HUES48 (cell line): ENCODE measurements around the gene MASP1.
A peak's percentile ranks its signal among the peaks of the same experiment; 100 is the strongest.

ENCODE experiments used
- H3K27ac ChIP-seq: one replicate; pipeline ENCODE4 v1.7.0; 2013; ENCODE audit warnings: low read depth, low read length, inconsistent platforms
- H3K27me3 ChIP-seq: 2 replicates; pipeline ENCODE4 v1.6.1; 2013; ENCODE audit warnings: mild to moderate bottlenecking, low read length; ENCODE audit not compliant: control insufficient read depth, insufficient read depth
- H3K36me3 ChIP-seq: 2 replicates; pipeline ENCODE4 v1.6.1; 2013; ENCODE audit warnings: low read length; ENCODE audit not compliant: control insufficient read depth, insufficient read depth
- H3K4me1 ChIP-seq: 2 replicates; pipeline ENCODE4 v1.6.1; 2013; ENCODE audit warnings: mild to moderate bottlenecking, low read length; ENCODE audit not compliant: control insufficient read depth, insufficient read depth
- H3K4me3 ChIP-seq: 2 replicates; pipeline ENCODE4 v1.5.1; 2013; ENCODE audit warnings: mild to moderate bottlenecking, low read depth, low read length
- H3K9ac ChIP-seq: 2 replicates; pipeline ENCODE4 v1.6.1; 2013; ENCODE audit warnings: mild to moderate bottlenecking, low read depth, low read length, moderate library complexity
- H3K9me3 ChIP-seq: 2 replicates; pipeline ENCODE4 v1.6.1; 2013; ENCODE audit warnings: low read length; ENCODE audit not compliant: control insufficient read depth, insufficient read depth

MASP1 gene, protein sequence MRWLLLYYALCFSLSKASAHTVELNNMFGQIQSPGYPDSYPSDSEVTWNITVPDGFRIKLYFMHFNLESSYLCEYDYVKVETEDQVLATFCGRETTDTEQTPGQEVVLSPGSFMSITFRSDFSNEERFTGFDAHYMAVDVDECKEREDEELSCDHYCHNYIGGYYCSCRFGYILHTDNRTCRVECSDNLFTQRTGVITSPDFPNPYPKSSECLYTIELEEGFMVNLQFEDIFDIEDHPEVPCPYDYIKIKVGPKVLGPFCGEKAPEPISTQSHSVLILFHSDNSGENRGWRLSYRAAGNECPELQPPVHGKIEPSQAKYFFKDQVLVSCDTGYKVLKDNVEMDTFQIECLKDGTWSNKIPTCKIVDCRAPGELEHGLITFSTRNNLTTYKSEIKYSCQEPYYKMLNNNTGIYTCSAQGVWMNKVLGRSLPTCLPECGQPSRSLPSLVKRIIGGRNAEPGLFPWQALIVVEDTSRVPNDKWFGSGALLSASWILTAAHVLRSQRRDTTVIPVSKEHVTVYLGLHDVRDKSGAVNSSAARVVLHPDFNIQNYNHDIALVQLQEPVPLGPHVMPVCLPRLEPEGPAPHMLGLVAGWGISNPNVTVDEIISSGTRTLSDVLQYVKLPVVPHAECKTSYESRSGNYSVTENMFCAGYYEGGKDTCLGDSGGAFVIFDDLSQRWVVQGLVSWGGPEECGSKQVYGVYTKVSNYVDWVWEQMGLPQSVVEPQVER

DNA sequence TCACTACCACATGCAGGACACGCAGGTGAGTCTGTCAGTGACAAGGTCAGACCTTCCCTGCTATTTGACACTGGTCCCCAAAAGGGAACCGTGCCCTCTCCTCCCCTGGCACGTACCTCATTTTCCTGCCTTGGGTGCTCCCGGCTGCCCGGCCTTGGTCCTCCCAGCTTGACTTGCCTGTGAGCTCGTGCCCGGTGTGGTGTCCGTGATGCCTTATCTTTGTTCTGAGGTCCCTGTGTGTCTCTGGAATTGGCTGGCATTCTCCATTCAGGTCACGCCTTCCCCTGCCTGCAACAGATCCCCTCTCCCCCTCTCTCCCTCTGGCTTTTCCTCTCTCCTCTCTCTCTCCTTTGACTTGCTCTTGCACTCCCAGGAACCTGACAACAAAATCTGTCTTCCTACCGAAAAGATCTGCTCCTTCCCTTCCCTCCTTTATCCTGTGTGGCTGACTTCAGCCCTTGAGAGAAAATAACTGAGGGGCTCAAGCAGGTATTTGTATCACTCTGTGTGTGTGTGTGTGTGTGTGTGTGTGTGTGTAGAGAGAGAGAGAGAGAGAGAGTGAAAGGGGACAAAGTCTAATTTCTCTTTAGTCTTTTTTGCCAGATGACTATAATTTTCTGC is at the start of gene MASP1:
TSS of gene MASP1 (minus strand) at position 226 of the 621 bp plus-strand sequence. CDS start at position 121, 105 bp downstream.
- Histone ChIP-seq H3K9ac (no peak within 1 kb of the TSS), H3K4me3 (peak within 1 kb of the TSS; percentile 63), H3K27ac (no peak within 1 kb of the TSS)

DNA sequence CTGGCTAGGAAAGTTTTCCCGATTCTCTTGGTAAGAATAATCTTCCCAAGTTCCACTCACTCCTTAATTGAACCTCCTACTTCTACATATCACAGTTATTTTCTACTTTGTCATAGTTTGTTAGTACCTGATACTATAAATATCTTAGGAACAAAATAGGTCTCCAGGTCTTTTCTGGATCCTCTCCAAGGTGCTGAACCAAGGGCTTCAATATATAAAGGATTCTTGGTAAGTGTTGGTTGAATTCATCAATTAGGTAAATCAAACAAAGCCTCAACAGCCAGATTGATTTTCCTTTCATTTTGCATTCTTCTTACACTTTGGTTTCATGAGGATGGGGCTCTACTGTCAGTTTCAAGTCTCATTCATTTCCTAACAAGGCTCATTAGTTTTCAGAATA is 49.0 kb upstream of the MASP1 start:
- no peaks in the 10 kb centered on the region for H3K9me3 ChIP-seq
- H3K36me3 ChIP-seq = no peaks in the 10 kb centered on the region
- no peaks in the 10 kb centered on the region for H3K27me3 ChIP-seq
- H3K27ac ChIP-seq = no peak overlapping the region
- H3K9ac ChIP-seq = no peak overlapping the region
- H3K4me3 ChIP-seq = no peak overlapping the region
- no peaks in the 10 kb centered on the region for H3K4me1 ChIP-seq

More for the DNA sequence above, at the start of gene MASP1:
- Histone ChIP-seq H3K36me3 (no peaks in the 10 kb centered on the region), H3K9me3 (no peaks in the 10 kb centered on the region), H3K4me1 (peaks cover 27% of the 10 kb centered on the region), H3K27me3 (0 out of 2 replicates have a peak, but pooled peaks cover 20% of the 10 kb centered on the region)

- Histone ChIP-seq H3K27ac (no peak overlapping the region), H3K9me3 (no peaks in the 10 kb centered on the region)
Observed at GRCh38 chr3:187336322-187336721, 44.8 kb upstream of the MASP1 start.

DNA sequence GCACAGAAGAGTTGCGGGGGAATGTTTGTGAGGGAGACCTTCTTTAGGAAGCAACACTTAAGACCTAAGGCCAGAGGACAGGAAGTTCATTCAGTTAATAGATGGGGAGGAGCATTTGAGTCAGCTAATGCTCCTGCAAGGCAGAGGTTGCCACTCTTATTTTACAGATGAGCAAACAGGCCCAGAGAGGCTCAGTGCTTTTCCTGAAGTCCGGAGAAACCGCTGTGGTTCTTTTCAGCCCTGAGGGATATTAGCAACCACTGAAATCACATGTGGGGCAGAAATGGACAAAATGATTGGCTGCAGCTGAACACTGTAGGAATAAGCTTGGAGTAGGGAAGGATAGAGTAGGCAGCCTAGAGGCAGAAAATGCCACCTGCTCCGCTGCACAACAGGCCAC is 43.4 kb upstream of the MASP1 start:
- Histone ChIP-seq H3K9ac (no peak overlapping the region), H3K4me3 (no peak overlapping the region), H3K27ac (no peak overlapping the region), H3K4me1 (no peaks in the 10 kb centered on the region), H3K9me3 (no peaks in the 10 kb centered on the region), H3K27me3 (no peaks in the 10 kb centered on the region), H3K36me3 (no peaks in the 10 kb centered on the region)

More at GRCh38 chr3:187336322-187336721, 44.8 kb upstream of the MASP1 start:
- Histone ChIP-seq H3K9ac (no peak overlapping the region), H3K27me3 (no peaks in the 10 kb centered on the region), H3K4me1 (no peaks in the 10 kb centered on the region), H3K4me3 (no peak overlapping the region), H3K36me3 (no peaks in the 10 kb centered on the region)

DNA sequence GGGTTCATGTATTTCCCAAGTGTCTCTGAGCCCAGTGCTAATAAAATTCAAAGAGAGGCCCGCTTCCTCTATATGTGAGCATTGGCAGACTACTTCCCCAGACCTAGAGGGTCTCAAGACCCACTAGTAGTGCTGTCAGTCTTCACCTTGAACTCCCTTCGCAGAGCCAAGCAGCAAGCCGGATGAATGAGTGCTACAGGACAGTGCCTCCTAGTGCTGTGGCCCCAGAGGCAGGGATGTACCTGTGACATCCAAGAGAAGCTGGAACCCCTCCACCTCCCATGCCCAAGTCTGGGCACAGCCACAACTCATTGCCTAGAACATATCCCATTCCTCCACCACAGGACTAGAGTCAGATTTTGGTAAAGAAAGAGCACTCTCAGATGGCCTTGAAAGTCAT is 37.2 kb upstream of the MASP1 start:
- Histone ChIP-seq H3K27me3 (no peaks in the 10 kb centered on the region), H3K36me3 (no peaks in the 10 kb centered on the region), H3K27ac (no peak overlapping the region), H3K9me3 (no peaks in the 10 kb centered on the region), H3K4me3 (no peak overlapping the region), H3K9ac (no peak overlapping the region), H3K4me1 (no peaks in the 10 kb centered on the region)

GRCh38 chr3:187327845-187328244 is 36.3 kb upstream of the MASP1 start:
- Histone ChIP-seq H3K9me3 (no peaks in the 10 kb centered on the region), H3K4me1 (no peaks in the 10 kb centered on the region), H3K9ac (no peak overlapping the region), H3K4me3 (no peak overlapping the region), H3K36me3 (no peaks in the 10 kb centered on the region), H3K27ac (no peak overlapping the region), H3K27me3 (no peaks in the 10 kb centered on the region)

GRCh38 chr3:187325632-187326031 is 34.1 kb upstream of the MASP1 start:
- no peaks in the 10 kb centered on the region for H3K36me3 ChIP-seq
- H3K9me3 ChIP-seq = no peaks in the 10 kb centered on the region
- no peaks in the 10 kb centered on the region for H3K4me1 ChIP-seq
- no peaks in the 10 kb centered on the region for H3K27me3 ChIP-seq
- no peak overlapping the region for H3K9ac ChIP-seq
- no peak overlapping the region for H3K4me3 ChIP-seq
- no peak overlapping the region for H3K27ac ChIP-seq

GRCh38 chr3:187323091-187323490 is 31.6 kb upstream of the MASP1 start:
- Histone ChIP-seq H3K9ac (no peak overlapping the region), H3K4me3 (no peak overlapping the region), H3K4me1 (peaks cover 7% of the 10 kb centered on the region; the same call in 1 of the 2 replicates), H3K9me3 (no peaks in the 10 kb centered on the region), H3K27ac (no peak overlapping the region), H3K27me3 (no peaks in the 10 kb centered on the region), H3K36me3 (no peaks in the 10 kb centered on the region)

DNA sequence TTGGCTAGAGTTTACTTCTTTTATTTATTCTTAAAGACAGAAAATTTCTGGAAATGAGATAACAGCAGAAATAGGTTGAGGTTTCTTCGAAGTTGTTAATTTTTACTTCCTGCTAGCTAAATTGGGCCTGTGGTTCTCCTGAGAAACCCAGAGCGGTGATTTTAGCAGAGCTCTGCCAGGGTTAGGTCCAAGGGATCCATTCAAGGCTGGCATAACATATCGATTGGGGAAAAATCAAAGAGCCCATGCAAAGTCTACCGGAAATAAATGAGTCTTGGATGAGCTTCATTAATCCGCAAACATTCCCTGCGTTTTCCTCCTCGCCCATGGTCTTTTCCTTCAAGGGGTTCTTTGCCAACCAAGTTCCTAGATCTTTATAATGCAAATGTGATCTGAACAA is 30.8 kb upstream of the MASP1 start:
- no peak overlapping the region for H3K4me3 ChIP-seq
- no peaks in the 10 kb centered on the region for H3K27me3 ChIP-seq
- no peak overlapping the region for H3K9ac ChIP-seq
- H3K4me1 ChIP-seq = peaks cover 7% of the 10 kb centered on the region; the same call in 1 of the 2 replicates
- H3K27ac ChIP-seq = no peak overlapping the region
- H3K36me3 ChIP-seq = no peaks in the 10 kb centered on the region
- no peaks in the 10 kb centered on the region for H3K9me3 ChIP-seq

GRCh38 chr3:187321766-187322165 is 30.2 kb upstream of the MASP1 start:
- H3K27ac ChIP-seq = no peak overlapping the region
- no peak overlapping the region for H3K4me3 ChIP-seq
- H3K27me3 ChIP-seq = no peaks in the 10 kb centered on the region

More at GRCh38 chr3:187321766-187322165, 30.2 kb upstream of the MASP1 start:
- no peaks in the 10 kb centered on the region for H3K9me3 ChIP-seq
- H3K36me3 ChIP-seq = no peaks in the 10 kb centered on the region
- peaks cover 7% of the 10 kb centered on the region; the same call in 1 of the 2 replicates for H3K4me1 ChIP-seq
- no peak overlapping the region for H3K9ac ChIP-seq
